Measurements from ENCODE around the gene MYO7A. TPM values are rescaled to one million over a fixed set of nuclear protein-coding genes. Genes with fewer than 3 reads are reported as not detected.

MYO7A gene
- total RNA-seq, 1 donor from 2014 or later = 6.3 TPM

DNA sequence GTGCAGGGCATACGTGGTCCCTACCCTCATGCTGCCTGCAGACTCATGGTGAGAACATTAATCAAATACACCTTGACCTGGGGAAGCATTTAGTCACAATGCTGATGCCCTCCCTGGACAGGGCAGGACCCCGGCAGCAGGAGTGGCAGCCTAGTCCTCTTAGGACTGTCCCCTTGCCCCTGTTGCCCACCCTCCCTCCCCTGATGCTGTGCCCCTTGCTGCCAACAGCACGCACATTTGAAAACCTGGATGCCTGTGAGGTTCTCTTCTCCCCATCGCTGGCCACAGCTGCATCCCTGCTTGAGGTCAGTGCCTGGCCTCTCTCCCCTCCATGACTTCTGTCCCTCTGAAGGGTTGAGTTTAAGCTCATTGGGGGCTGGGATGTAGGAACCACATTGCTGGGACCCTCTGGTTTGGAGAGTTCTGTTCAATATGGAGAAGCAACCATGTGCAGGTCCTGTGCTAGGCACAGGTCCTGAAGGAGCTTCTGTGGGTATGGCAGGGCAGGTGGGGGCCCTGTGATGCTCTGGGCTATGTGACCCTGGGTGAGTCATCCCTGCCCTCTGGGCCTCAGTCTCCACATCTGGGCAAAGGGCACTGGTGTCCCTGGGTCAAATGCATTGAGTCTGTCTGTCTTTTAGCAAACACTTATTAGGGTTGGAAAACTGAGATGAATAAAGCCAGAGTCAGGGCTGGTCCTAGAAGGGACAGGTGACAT is 31.3 kb downstream of the MYO7A start:
- Histone ChIP-seq H3K27ac (ENCODE audit: low read depth, low read length) (no peak overlapping the region), H3K9ac (ENCODE audit: low read depth in 1 of 3, low read length in 3 of 3) (no peak overlapping the region), H3K36me3 (ENCODE audit: control insufficient read depth in 3 of 3, insufficient read depth in 3 of 3, low read length in 3 of 3) (no peaks in the 10 kb centered on the region), H3K27me3 (ENCODE audit: control insufficient read depth in 3 of 3, insufficient read depth in 3 of 3, low read length in 3 of 3) (peaks cover 0 to 4% (median 0%) of the 10 kb centered on the region in 3 donors), H3K4me3 (ENCODE audit: low read length in 3 of 3) (no peak overlapping the region), H3K9me3 (ENCODE audit: control insufficient read depth in 3 of 3, low read length in 3 of 3) (no peaks in the 10 kb centered on the region), H3K4me1 (ENCODE audit: control insufficient read depth in 3 of 3, insufficient read depth in 3 of 3, low read length in 3 of 3) (peaks cover 2 to 8% (median 3%) of the 10 kb centered on the region in 3 donors)

DNA sequence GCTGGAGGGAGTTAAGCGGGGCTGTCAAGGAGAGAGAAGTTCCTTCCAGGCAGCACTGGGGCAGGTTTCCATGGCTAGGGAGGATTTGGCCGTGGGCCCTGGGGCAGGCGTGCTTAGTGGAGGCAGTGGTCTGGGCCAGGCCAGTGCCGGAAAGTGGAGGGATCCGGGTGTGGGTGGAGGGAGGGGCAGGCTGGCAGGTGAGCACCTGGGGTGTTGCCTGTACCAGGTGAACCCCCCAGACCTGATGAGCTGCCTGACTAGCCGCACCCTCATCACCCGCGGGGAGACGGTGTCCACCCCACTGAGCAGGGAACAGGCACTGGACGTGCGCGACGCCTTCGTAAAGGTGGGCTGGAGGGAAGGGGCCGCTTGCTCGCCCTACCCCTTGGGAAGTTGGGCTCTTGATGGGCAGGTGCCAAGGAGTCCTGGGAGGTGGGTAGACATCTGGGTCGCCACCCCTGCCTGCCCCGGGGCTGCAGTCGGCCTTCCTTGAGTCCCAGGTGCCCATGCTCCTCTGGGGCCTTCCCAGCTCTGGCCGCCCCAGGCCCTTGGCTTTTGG is 32.0 kb downstream of the MYO7A start:
- H3K9me3 ChIP-seq (ENCODE audit: control insufficient read depth in 3 of 3, low read length in 3 of 3) = no peaks in the 10 kb centered on the region
- H3K36me3 ChIP-seq (ENCODE audit: control insufficient read depth in 3 of 3, insufficient read depth in 3 of 3, low read length in 3 of 3) = no peaks in the 10 kb centered on the region
- H3K4me3 ChIP-seq (ENCODE audit: low read length in 3 of 3) = no peak overlapping the region
- no peak overlapping the region for H3K9ac ChIP-seq (ENCODE audit: low read depth in 1 of 3, low read length in 3 of 3)
- H3K27ac ChIP-seq (ENCODE audit: low read depth, low read length) = no peak overlapping the region
- H3K27me3 ChIP-seq (ENCODE audit: control insufficient read depth in 3 of 3, insufficient read depth in 3 of 3, low read length in 3 of 3) = peaks cover 0 to 4% (median 0%) of the 10 kb centered on the region in 3 donors
- peaks cover 0 to 2% (median 0%) of the 10 kb centered on the region in 3 donors for H3K4me1 ChIP-seq (ENCODE audit: control insufficient read depth in 3 of 3, insufficient read depth in 3 of 3, low read length in 3 of 3)

DNA sequence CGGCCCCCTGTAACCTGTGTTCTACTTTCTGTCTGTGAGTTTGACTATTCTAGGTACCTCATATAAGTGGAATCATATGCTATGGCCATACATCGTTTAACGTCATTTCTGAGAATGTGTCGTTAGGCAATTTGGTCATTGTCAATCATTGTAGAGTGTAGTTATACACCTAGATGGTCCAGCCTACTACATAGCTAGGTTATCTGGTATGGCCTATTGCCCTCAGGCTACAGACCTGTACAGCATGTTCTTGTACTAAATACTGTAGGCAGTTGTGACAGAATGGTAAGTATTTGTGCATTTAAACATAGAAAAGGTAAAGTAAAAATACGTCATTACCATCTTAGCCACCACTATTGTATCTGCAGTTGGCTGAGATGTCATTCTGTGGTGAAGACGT is 35.2 kb downstream of the MYO7A start:
- no peaks in the 10 kb centered on the region for H3K9me3 ChIP-seq (ENCODE audit: control insufficient read depth in 3 of 3, low read length in 3 of 3)
- H3K36me3 ChIP-seq (ENCODE audit: control insufficient read depth in 3 of 3, insufficient read depth in 3 of 3, low read length in 3 of 3) = no peaks in the 10 kb centered on the region
- no peaks in the 10 kb centered on the region for H3K4me1 ChIP-seq (ENCODE audit: control insufficient read depth in 3 of 3, insufficient read depth in 3 of 3, low read length in 3 of 3)
- peaks cover 0 to 4% (median 0%) of the 10 kb centered on the region in 3 donors for H3K27me3 ChIP-seq (ENCODE audit: control insufficient read depth in 3 of 3, insufficient read depth in 3 of 3, low read length in 3 of 3)
- H3K27ac ChIP-seq (ENCODE audit: low read depth, low read length) = no peak overlapping the region
- H3K9ac ChIP-seq (ENCODE audit: low read depth in 1 of 3, low read length in 3 of 3) = no peak overlapping the region
- H3K4me3 ChIP-seq (ENCODE audit: low read length in 3 of 3) = no peak overlapping the region

DNA sequence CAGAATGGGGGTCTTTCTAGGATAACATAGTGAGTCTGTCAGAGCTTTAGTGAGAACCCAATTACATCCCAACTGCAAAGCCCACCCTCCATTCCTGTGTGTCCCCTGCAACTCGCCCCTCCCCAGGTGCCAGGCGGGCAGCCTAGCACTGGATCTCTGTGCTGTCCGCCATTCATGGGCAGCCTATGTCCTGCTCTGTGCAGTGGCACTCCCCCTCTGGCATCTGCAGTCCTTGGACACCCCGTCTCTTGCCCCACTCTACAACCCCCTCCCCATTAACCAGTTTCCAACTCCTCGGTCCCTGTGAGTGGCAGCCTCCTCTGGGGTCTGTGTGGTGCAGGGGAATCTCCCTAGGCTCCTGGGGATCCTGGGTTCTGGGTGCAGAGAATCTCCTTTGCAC is 37.0 kb downstream of the MYO7A start:
- H3K36me3 ChIP-seq (ENCODE audit: control insufficient read depth in 3 of 3, insufficient read depth in 3 of 3, low read length in 3 of 3) = no peaks in the 10 kb centered on the region
- no peak overlapping the region for H3K4me3 ChIP-seq (ENCODE audit: low read length in 3 of 3)
- H3K9ac ChIP-seq (ENCODE audit: low read depth in 1 of 3, low read length in 3 of 3) = no peak overlapping the region
- H3K27me3 ChIP-seq (ENCODE audit: control insufficient read depth in 3 of 3, insufficient read depth in 3 of 3, low read length in 3 of 3) = no peaks in the 10 kb centered on the region
- no peaks in the 10 kb centered on the region for H3K4me1 ChIP-seq (ENCODE audit: control insufficient read depth in 3 of 3, insufficient read depth in 3 of 3, low read length in 3 of 3)
- no peaks in the 10 kb centered on the region for H3K9me3 ChIP-seq (ENCODE audit: control insufficient read depth in 3 of 3, low read length in 3 of 3)
- no peak overlapping the region for H3K27ac ChIP-seq (ENCODE audit: low read depth, low read length)

DNA sequence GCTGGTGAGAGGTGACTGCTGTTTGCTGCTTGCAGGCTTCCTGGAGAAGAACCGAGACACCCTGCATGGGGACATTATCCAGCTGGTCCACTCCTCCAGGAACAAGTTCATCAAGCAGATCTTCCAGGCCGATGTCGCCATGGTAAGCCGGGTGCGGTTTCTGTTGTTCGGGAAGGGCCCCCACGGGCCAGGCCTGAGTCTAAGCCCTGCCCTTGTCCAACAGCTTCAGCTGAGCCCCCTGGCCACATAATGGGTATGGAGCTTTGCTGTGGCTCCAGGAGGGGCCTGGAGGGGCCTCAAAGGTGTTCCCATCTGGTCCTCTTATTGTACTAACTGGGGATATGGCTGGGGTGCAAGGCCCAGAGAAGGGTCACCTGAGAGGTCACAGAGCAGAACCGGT is 38.0 kb downstream of the MYO7A start:
- Histone ChIP-seq H3K36me3 (ENCODE audit: control insufficient read depth in 3 of 3, insufficient read depth in 3 of 3, low read length in 3 of 3) (no peaks in the 10 kb centered on the region), H3K9me3 (ENCODE audit: control insufficient read depth in 3 of 3, low read length in 3 of 3) (no peaks in the 10 kb centered on the region), H3K9ac (ENCODE audit: low read depth in 1 of 3, low read length in 3 of 3) (no peak overlapping the region), H3K27me3 (ENCODE audit: control insufficient read depth in 3 of 3, insufficient read depth in 3 of 3, low read length in 3 of 3) (no peaks in the 10 kb centered on the region), H3K27ac (ENCODE audit: low read depth, low read length) (no peak overlapping the region), H3K4me3 (ENCODE audit: low read length in 3 of 3) (no peak overlapping the region), H3K4me1 (ENCODE audit: control insufficient read depth in 3 of 3, insufficient read depth in 3 of 3, low read length in 3 of 3) (no peaks in the 10 kb centered on the region)

DNA sequence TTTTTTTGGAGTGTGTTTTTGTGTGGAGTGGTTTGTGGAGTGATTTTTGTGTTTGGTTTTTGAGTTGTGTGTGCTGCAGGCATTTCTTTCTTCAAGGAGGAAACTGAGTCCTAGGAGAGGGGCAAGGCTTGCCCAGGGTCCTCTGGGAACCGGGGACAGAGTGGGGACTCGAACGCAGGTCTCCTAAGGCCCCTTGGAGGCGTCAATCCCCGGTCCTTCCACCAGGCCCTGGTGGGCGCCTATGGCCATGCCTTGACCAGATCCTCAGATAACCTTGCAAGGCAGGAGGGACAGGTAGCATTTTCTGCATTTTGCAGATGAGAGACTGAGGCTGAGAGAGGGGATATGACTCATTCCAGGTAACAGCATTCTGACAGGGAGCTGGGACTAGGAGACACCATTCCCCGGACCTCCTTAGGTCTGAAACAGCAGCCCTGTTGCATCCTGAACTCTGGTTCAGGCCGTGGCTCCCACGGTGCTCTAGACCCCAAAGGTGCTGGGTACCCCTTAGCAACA is 39.1 kb downstream of the MYO7A start:
- Histone ChIP-seq H3K9ac (ENCODE audit: low read depth in 1 of 3, low read length in 3 of 3) (no peak overlapping the region), H3K9me3 (ENCODE audit: control insufficient read depth in 3 of 3, low read length in 3 of 3) (no peaks in the 10 kb centered on the region), H3K4me3 (ENCODE audit: low read length in 3 of 3) (no peak overlapping the region), H3K27ac (ENCODE audit: low read depth, low read length) (no peak overlapping the region), H3K27me3 (ENCODE audit: control insufficient read depth in 3 of 3, insufficient read depth in 3 of 3, low read length in 3 of 3) (no peaks in the 10 kb centered on the region), H3K36me3 (ENCODE audit: control insufficient read depth in 3 of 3, insufficient read depth in 3 of 3, low read length in 3 of 3) (no peaks in the 10 kb centered on the region), H3K4me1 (ENCODE audit: control insufficient read depth in 3 of 3, insufficient read depth in 3 of 3, low read length in 3 of 3) (peaks cover 0 to 2% (median 0%) of the 10 kb centered on the region in 3 donors)

DNA sequence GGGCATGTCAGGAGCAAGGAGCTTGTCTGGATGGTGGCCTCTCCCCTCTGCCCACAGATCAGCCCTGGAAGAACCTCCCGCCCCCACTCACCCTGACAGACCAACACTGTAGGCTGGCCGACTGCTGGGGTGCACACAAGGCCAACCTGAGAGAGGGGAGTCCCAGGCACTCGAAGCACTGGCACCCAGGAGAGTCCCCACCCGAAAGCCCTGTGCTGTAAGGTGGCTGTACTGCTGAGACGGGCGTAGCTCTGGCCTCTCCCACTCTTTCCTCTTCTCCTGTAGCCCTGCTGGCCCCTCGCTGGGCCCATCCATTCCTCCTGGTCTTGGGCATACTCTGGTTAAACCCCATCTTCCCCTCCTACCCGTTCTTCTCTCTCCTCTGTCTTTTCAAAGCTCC is 39.7 kb downstream of the MYO7A start:
- H3K27me3 ChIP-seq (ENCODE audit: control insufficient read depth in 3 of 3, insufficient read depth in 3 of 3, low read length in 3 of 3) = no peaks in the 10 kb centered on the region
- H3K9ac ChIP-seq (ENCODE audit: low read depth in 1 of 3, low read length in 3 of 3) = no peak overlapping the region
- H3K4me3 ChIP-seq (ENCODE audit: low read length in 3 of 3) = no peak overlapping the region
- no peak overlapping the region for H3K27ac ChIP-seq (ENCODE audit: low read depth, low read length)
- peaks cover 0 to 3% (median 0%) of the 10 kb centered on the region in 3 donors for H3K4me1 ChIP-seq (ENCODE audit: control insufficient read depth in 3 of 3, insufficient read depth in 3 of 3, low read length in 3 of 3)
- no peaks in the 10 kb centered on the region for H3K36me3 ChIP-seq (ENCODE audit: control insufficient read depth in 3 of 3, insufficient read depth in 3 of 3, low read length in 3 of 3)
- H3K9me3 ChIP-seq (ENCODE audit: control insufficient read depth in 3 of 3, low read length in 3 of 3) = no peaks in the 10 kb centered on the region

DNA sequence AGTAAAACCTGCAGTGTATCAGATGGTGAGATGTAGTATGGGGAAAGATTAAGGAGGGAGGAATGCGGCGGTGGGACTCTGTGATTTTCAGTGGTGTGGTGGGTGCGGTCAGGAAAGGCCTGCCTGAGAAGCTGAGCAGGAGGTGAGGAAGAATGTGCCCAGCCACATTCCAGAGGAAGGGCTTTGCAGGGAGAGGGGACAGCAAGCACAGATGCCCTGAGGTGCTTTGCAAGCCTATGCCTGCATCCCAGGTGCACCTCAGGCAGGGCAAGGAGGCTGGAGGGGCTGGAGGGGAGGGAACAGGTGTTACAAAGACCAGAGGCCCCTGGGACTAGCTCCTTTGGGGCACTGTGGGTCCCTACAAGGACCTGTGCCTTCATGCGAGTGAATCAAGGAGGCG is 42.1 kb downstream of the MYO7A start:
- Histone ChIP-seq H3K27ac (ENCODE audit: low read depth, low read length) (no peak overlapping the region), H3K27me3 (ENCODE audit: control insufficient read depth in 3 of 3, insufficient read depth in 3 of 3, low read length in 3 of 3) (no peaks in the 10 kb centered on the region), H3K36me3 (ENCODE audit: control insufficient read depth in 3 of 3, insufficient read depth in 3 of 3, low read length in 3 of 3) (no peaks in the 10 kb centered on the region), H3K9me3 (ENCODE audit: control insufficient read depth in 3 of 3, low read length in 3 of 3) (no peaks in the 10 kb centered on the region), H3K9ac (ENCODE audit: low read depth in 1 of 3, low read length in 3 of 3) (no peak overlapping the region), H3K4me3 (ENCODE audit: low read length in 3 of 3) (no peak overlapping the region), H3K4me1 (ENCODE audit: control insufficient read depth in 3 of 3, insufficient read depth in 3 of 3, low read length in 3 of 3) (peaks cover 0 to 11% (median 2%) of the 10 kb centered on the region in 3 donors)

DNA sequence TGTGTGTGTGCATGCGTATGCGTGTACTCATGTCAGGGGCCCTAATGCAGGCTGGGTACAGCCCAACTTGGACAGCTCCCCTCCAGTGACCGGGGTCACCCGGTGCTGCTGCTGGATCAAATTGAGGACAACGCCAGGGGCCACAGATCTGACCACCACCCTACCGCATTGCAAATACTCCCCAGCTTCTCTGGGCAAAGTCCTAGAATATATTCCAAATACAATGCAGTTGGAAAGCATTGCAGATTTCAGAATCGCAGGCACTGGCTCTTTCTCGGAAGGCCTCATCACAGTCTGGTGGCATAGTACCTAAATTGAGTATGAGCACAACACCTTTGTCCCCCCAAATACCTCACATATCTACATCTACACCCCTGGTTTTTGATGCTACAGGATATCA is 43.2 kb downstream of the MYO7A start:
- H3K4me1 ChIP-seq (ENCODE audit: control insufficient read depth in 3 of 3, insufficient read depth in 3 of 3, low read length in 3 of 3) = peaks cover 0 to 11% (median 2%) of the 10 kb centered on the region in 3 donors
- no peak overlapping the region for H3K27ac ChIP-seq (ENCODE audit: low read depth, low read length)
- H3K27me3 ChIP-seq (ENCODE audit: control insufficient read depth in 3 of 3, insufficient read depth in 3 of 3, low read length in 3 of 3) = no peaks in the 10 kb centered on the region

DNA sequence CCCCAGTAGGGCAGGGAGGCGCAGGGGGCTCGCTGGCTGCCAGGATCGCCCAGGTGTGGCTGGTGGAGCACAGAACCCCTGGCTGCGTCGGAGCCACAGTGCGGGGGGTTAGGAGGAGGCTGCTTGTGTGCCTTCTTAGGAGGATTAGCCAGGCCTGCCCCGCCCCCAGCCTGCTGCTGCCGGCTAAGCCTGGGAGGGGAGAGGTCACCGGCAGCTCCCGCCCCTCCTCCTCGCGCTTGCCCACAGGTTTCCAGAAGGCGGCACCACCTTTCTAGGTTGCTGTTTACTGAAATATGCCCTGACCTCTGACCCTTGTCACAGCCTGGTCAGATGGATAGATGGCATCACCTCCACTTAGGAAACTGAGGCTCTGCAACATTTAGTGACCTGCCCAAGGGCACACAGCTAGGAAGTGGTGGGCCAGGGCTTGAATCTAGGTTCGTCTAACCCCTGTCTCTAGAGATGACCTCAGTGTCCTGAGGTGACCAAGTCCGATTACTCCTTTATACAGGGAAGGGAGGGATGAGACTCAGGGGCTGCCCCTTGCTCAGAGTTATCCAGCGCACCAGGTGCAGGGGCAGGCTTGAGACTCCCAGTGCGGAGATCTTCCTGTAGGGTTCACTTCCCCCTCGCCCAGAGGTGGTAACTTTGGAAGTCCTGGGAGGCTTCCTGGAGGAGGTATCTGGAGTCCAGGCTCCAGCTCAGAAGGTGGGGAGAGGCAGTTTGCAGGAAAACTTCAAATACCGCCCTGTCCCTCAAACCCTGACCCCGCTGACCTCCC is 44.0 kb downstream of the MYO7A start:
- no peaks in the 10 kb centered on the region for H3K27me3 ChIP-seq (ENCODE audit: control insufficient read depth in 3 of 3, insufficient read depth in 3 of 3, low read length in 3 of 3)
- no peak overlapping the region for H3K4me3 ChIP-seq (ENCODE audit: low read length in 3 of 3)
- H3K36me3 ChIP-seq (ENCODE audit: control insufficient read depth in 3 of 3, insufficient read depth in 3 of 3, low read length in 3 of 3) = no peaks in the 10 kb centered on the region
- no peaks in the 10 kb centered on the region for H3K9me3 ChIP-seq (ENCODE audit: control insufficient read depth in 3 of 3, low read length in 3 of 3)
- H3K4me1 ChIP-seq (ENCODE audit: control insufficient read depth in 3 of 3, insufficient read depth in 3 of 3, low read length in 3 of 3) = peaks cover 0 to 11% (median 2%) of the 10 kb centered on the region in 3 donors
- no peak overlapping the region for H3K27ac ChIP-seq (ENCODE audit: low read depth, low read length)
- no peak overlapping the region for H3K9ac ChIP-seq (ENCODE audit: low read depth in 1 of 3, low read length in 3 of 3)

More for the DNA sequence above, 43.2 kb downstream of the MYO7A start:
- Histone ChIP-seq H3K9me3 (ENCODE audit: control insufficient read depth in 3 of 3, low read length in 3 of 3) (no peaks in the 10 kb centered on the region), H3K36me3 (ENCODE audit: control insufficient read depth in 3 of 3, insufficient read depth in 3 of 3, low read length in 3 of 3) (no peaks in the 10 kb centered on the region), H3K9ac (ENCODE audit: low read depth in 1 of 3, low read length in 3 of 3) (no peak overlapping the region), H3K4me3 (ENCODE audit: low read length in 3 of 3) (no peak overlapping the region)
